Colonic mucosa (tissue), 4 donors: ENCODE measurements around the gene POLR3B. TPM values are rescaled to one million over a fixed set of nuclear protein-coding genes. Genes with fewer than 3 reads are reported as not detected.

Source experiments
- DNase-seq: peaks from one replicate; pipeline ENCODE4 v3.0.0-alpha.2; 2020
- H3K27ac ChIP-seq: fragments of 200-600 bp; one replicate; pipeline ENCODE4 v1.8.0; 2021
- H3K27me3 ChIP-seq: fragments of 200-600 bp; one replicate; pipeline ENCODE4 v1.8.0; 2021
- H3K36me3 ChIP-seq: fragments of 200-600 bp; one replicate; pipeline ENCODE4 v1.8.0; 2021
- H3K4me1 ChIP-seq: fragments of 200-600 bp; one replicate; pipeline ENCODE4 v1.8.0; 2021; ENCODE audit warnings: mild to moderate bottlenecking
- H3K4me3 ChIP-seq: fragments of 200-600 bp; one replicate; pipeline ENCODE4 v1.8.0; 2021
- H3K9ac ChIP-seq, 2 donors: one replicate each; pipeline ENCODE4 v1.7.0; 2013; ENCODE audit warnings: control low read depth in 2 of 2, low read depth in 2 of 2, low read length in 2 of 2
- H3K9me3 ChIP-seq: fragments of 200-600 bp; one replicate; pipeline ENCODE4 v1.8.0; 2021
- CTCF ChIP-seq: fragments of 200-600 bp; IDR thresholded peaks from one replicate; pipeline ENCODE4 v1.8.0; 2022; ENCODE audit warnings: antibody characterized with exemption, mild to moderate bottlenecking
- intact Hi-C: fragments of 100-400 bp; cut with DNase I; formaldehyde crosslinking; loops from one replicate; pipeline ENCODE4 v1.14.1; 2022
- total RNA-seq, 2 donors: library from RNA; stranded (reverse); fragmentation: NEBNext Ultra II Directional in 1 of 2; extraction: Animal tissue kit (Norgen Biotek cat#: 25700) in 1 of 2; gene quantifications; one replicate each; pipeline ENCODE4 v1.2.1, GENCODE V29; 2021
- donor health status: healthy.
- donor health status: DM: no; HTN: no; CAD: no.
- donor health status: DM: no; HTN: no; CAD: no.

The POLR3B gene
- total RNA-seq, 2 donors from 2014 or later, result 5.7 to 10.4 TPM

- Histone ChIP-seq H3K27ac (no peak overlapping the region), H3K4me1 (no peaks in the 10 kb centered on the region), H3K36me3 (no peaks in the 10 kb centered on the region), H3K9ac (no peak overlapping the region), H3K4me3 (no peak overlapping the region), H3K27me3 (no peaks in the 10 kb centered on the region), H3K9me3 (no peaks in the 10 kb centered on the region)
- no peak for DNase-seq
- intact Hi-C loops, result no loop called here
- TF ChIP-seq CTCF, result no peak
Measured at GRCh38 chr12:106333010-106333409, 24.5 kb upstream of the POLR3B start.

- DNase-seq, result no peak
- no peaks in the 10 kb centered on the region for H3K27me3 ChIP-seq
- H3K9ac ChIP-seq, result no peak overlapping the region
- H3K4me1 ChIP-seq, result no peaks in the 10 kb centered on the region
- H3K9me3 ChIP-seq, result no peaks in the 10 kb centered on the region
- TF ChIP-seq CTCF, result no peak
- no peak overlapping the region for H3K4me3 ChIP-seq
- H3K27ac ChIP-seq, result no peak overlapping the region
- no peaks in the 10 kb centered on the region for H3K36me3 ChIP-seq
- intact Hi-C loops, result no loop called here
Measured at GRCh38 chr12:106333756-106334155, 23.8 kb upstream of the POLR3B start.

GRCh38 chr12:106341086-106341877 lies 16.3 kb upstream of the POLR3B start:
- Histone ChIP-seq H3K27ac (no peak overlapping the region), H3K4me3 (no peak overlapping the region), H3K27me3 (no peaks in the 10 kb centered on the region), H3K4me1 (peaks cover 9% of the 10 kb centered on the region), H3K9ac (no peak overlapping the region), H3K36me3 (no peaks in the 10 kb centered on the region), H3K9me3 (no peaks in the 10 kb centered on the region)
- TF ChIP-seq CTCF, result no peak
- intact Hi-C loops, result loop anchor here (5.0 kb wide), 1 partner anchor 114 kb away; no protein-coding TSS in a partner anchor
- no peak for DNase-seq

GRCh38 chr12:106342397-106343213 lies 14.9 kb upstream of the POLR3B start:
- intact Hi-C loops, result loop anchor here (5.0 kb wide), 1 partner anchor 115 kb away; no protein-coding TSS in a partner anchor

More at GRCh38 chr12:106342397-106343213, 14.9 kb upstream of the POLR3B start:
- Histone ChIP-seq H3K4me3 (no peak overlapping the region), H3K36me3 (no peaks in the 10 kb centered on the region), H3K27me3 (no peaks in the 10 kb centered on the region), H3K9ac (peak overlapping the region in 1 of 2 donors; percentile 41), H3K27ac (peak overlapping the region; percentile 34), H3K9me3 (no peaks in the 10 kb centered on the region), H3K4me1 (peaks cover 9% of the 10 kb centered on the region)
- no peak for TF ChIP-seq CTCF
- peak; percentile 67 for DNase-seq
